GM19397 (cell line): ENCODE data around the gene BSG.
A peak's percentile ranks its signal among the peaks of the same experiment; 100 is the strongest.

Source experiments
- ATAC-seq: cut with Tn5 transposase; IDR thresholded peaks from one replicate; pipeline ENCODE4 v1.9.1; 2021; ENCODE audit warnings: mild to moderate bottlenecking, moderate library complexity; ENCODE audit not compliant: unreplicated experiment

The BSG gene

GRCh38 chr19:572140-572742 lies at the start of gene BSG:
Gene BSG (plus strand): TSS chr19:572596. CDS start chr19:572635, 39 bp downstream.
- ATAC-seq: peak; percentile 86

- no peak for ATAC-seq
These were observed 49.7 kb upstream of the BSG start for GRCh38 chr19:522726-523125.

GRCh38 chr19:524062-524674 lies 48.2 kb upstream of the BSG start:
- ATAC-seq: no peak

- no peak for ATAC-seq
These were observed 47.4 kb upstream of the BSG start for GRCh38 chr19:525029-525428.

- ATAC-seq: no peak
These were observed 46.5 kb upstream of the BSG start for GRCh38 chr19:525857-526419.

- ATAC-seq: no peak
These were observed 42.0 kb upstream of the BSG start for GRCh38 chr19:530134-531008.

GRCh38 chr19:531009-531752 lies 41.2 kb upstream of the BSG start:
- ATAC-seq: peak; percentile 73

- peak; percentile 5 for ATAC-seq
These were observed 40.4 kb upstream of the BSG start, which contains the start of gene CDC34 for GRCh38 chr19:531753-532560. Gene CDC34 (plus strand): TSS chr19:531760. CDS start chr19:531932, 172 bp downstream.

- no peak for ATAC-seq
These were observed 39.6 kb upstream of the BSG start for GRCh38 chr19:532561-533363.

- ATAC-seq: no peak
These were observed 38.9 kb upstream of the BSG start for GRCh38 chr19:533364-534058.

- ATAC-seq: no peak
These were observed 38.3 kb upstream of the BSG start for GRCh38 chr19:534088-534487.

- no peak for ATAC-seq
These were observed 37.2 kb upstream of the BSG start for GRCh38 chr19:535017-535835.

GRCh38 chr19:536031-536880 lies 36.1 kb upstream of the BSG start:
- ATAC-seq: no peak

GRCh38 chr19:536881-537404 lies 35.5 kb upstream of the BSG start:
- ATAC-seq: no peak

GRCh38 chr19:538641-539428 lies 33.6 kb upstream of the BSG start:
- ATAC-seq: no peak
